Ishikawa (cell line): ENCODE data around the gene RMRP.

ENCODE experiments used
- CEBPB ChIP-seq: IDR thresholded peaks from 2 replicates; pipeline ENCODE4 v1.6.1; 2012
- CREB1 ChIP-seq: IDR thresholded peaks from 2 replicates; pipeline ENCODE4 v1.6.1; 2012; ENCODE audit warnings: low read depth
- EGR1 ChIP-seq: IDR thresholded peaks from 2 replicates; pipeline ENCODE4 v1.6.1; 2012
- EP300 ChIP-seq: IDR thresholded peaks from 2 replicates; pipeline ENCODE4 v1.6.1; 2012; ENCODE audit warnings: borderline replicate concordance
- FOXM1 ChIP-seq: IDR thresholded peaks from 2 replicates; pipeline ENCODE4 v1.6.1; 2012; ENCODE audit warnings: low read depth, borderline replicate concordance
- NFIC ChIP-seq: IDR thresholded peaks from 2 replicates; pipeline ENCODE4 v1.6.1; 2012
- TAF1 ChIP-seq: IDR thresholded peaks from 2 replicates; pipeline ENCODE4 v1.6.1; 2012; ENCODE audit warnings: low read depth, mild to moderate bottlenecking
- YY1 ChIP-seq: IDR thresholded peaks from 2 replicates; pipeline ENCODE4 v1.6.1; 2012; ENCODE audit warnings: low read depth
- ZBTB7A ChIP-seq: IDR thresholded peaks from 2 replicates; pipeline ENCODE4 v1.6.1; 2012; ENCODE audit warnings: low read depth
- TF ChIP-seq, protein P1 (sequence below): IDR thresholded peaks from 2 replicates; pipeline ENCODE4 v1.6.1; 2012

GRCh38 chr9:35705836-35706430 lies 48.1 kb upstream of the RMRP start:
- TF ChIP-seq EGR1, result no peak
- TF ChIP-seq FOXM1, result no peak
- no peak for TF ChIP-seq ZBTB7A
- TF ChIP-seq TAF1, result no peak
- no peak for TF ChIP-seq YY1
- TF ChIP-seq EP300, result no peak
- TF ChIP-seq NFIC, result no peak
- TF ChIP-seq, protein P1, sequence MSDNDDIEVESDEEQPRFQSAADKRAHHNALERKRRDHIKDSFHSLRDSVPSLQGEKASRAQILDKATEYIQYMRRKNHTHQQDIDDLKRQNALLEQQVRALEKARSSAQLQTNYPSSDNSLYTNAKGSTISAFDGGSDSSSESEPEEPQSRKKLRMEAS, result no peak
- TF ChIP-seq CREB1, result no peak
- TF ChIP-seq CEBPB, result no peak
